GM12875 (cell line): Measurements from ENCODE around the gene SLC16A5.
A peak's percentile ranks its signal among the peaks of the same experiment; 100 is the strongest.

Experiments used
- H3K4me3 ChIP-seq: one replicate; pipeline ENCODE4 v1.5.1; 2011; ENCODE audit warnings: low read depth, low read length, control low read depth
- TF ChIP-seq, protein P1 (sequence below): IDR thresholded peaks from 2 replicates; pipeline ENCODE4 v1.5.1; 2011; ENCODE audit warnings: low read depth, mild to moderate bottlenecking, control low read depth, inconsistent platforms, low read length, moderate library complexity, borderline replicate concordance; ENCODE audit not compliant: insufficient read depth

The SLC16A5 gene

DNA sequence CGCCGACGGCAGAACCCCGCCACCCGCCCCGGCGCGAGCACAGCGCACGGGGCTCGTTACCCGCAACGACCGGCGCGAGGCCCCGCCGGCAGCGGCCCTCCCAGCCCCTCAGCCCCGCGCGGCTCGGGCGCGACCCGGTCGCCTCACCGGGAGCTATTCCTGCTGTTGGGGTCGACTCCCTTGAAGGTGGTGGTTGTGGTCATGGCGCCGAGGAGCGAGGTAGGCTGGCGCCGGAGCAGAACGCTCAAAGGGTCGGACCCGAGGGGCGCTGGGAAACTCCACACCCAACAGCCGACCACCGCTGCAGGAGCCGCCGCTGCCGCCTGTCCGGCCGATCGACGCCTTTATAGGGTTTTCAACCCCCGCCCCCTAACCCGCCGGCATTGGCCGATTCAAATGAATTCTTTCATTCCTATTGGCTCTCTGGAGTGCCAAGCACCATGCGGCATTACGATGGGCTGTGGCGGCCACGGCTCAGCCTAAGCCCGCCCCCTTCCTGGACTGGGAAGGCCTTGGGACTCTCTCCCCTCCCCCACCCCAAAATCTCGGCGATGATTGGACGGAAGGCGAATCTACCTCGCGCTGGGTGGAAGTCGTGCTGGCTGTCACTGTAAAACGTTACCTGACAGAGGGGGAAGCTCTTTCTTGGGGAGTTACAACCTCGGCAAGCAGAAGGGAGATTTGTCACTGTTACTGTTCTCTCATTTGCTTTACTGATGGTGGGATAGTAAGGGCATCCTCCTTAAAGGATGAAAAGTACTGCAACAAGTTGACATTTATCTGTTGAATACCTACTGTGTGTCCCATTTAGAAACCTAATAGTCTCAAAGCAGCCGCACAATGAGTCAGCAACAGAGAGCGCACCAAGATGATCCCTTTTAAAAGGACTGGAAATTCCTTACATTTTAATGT, 66.7 kb downstream of the SLC16A5 start, which contains the start of gene JPT1:
Gene JPT1, minus strand, starts transcription at position 318 of the 912 bp plus-strand sequence. Its CDS starts 115 bp downstream, at position 203.
- TF ChIP-seq, protein P1, sequence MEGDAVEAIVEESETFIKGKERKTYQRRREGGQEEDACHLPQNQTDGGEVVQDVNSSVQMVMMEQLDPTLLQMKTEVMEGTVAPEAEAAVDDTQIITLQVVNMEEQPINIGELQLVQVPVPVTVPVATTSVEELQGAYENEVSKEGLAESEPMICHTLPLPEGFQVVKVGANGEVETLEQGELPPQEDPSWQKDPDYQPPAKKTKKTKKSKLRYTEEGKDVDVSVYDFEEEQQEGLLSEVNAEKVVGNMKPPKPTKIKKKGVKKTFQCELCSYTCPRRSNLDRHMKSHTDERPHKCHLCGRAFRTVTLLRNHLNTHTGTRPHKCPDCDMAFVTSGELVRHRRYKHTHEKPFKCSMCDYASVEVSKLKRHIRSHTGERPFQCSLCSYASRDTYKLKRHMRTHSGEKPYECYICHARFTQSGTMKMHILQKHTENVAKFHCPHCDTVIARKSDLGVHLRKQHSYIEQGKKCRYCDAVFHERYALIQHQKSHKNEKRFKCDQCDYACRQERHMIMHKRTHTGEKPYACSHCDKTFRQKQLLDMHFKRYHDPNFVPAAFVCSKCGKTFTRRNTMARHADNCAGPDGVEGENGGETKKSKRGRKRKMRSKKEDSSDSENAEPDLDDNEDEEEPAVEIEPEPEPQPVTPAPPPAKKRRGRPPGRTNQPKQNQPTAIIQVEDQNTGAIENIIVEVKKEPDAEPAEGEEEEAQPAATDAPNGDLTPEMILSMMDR, result no peak
- H3K4me3 ChIP-seq, result peak within 1 kb of the TSS; percentile 63

DNA sequence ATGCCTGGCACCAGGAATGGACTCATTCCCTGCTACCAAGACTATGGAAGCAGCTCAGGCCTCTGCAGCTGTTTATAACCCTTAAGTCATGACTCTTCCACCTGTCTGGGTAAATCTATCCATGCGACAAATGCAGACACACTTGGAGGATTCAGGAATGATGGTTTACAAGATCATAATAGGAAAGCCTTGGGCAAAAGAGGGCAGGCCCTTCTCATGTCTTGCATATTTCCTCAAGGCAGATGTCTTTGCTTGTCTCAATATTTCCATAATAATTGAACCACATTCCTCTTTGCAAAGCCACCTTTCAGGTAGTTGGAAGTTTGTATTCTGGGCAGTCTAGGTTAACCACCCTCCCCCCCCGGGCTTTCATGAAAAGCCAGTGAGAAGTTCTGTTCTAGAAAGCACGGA, 67.4 kb downstream of the SLC16A5 start:
- H3K4me3 ChIP-seq, result no peak overlapping the region
- TF ChIP-seq, protein P1, result no peak
